Activated naive CD8-positive, alpha-beta T cell treated with anti-CD3 and anti-CD28 coated beads for 36 hours (primary cell): ENCODE results near the gene ERC1. TPM values are rescaled to one million over a fixed set of nuclear protein-coding genes. Genes with fewer than 3 reads are reported as not detected.

Source experiments
- DNase-seq: peaks from one replicate; pipeline ENCODE4 v3.0.0; 2021
- H3K27ac Mint-ChIP-seq: one replicate; pipeline ENCODE4 v1.8.0; 2022; ENCODE audit warnings: mild to moderate bottlenecking, moderate library complexity, mixed read lengths
- H3K27me3 Mint-ChIP-seq: one replicate; pipeline ENCODE4 v1.8.0; 2022; ENCODE audit warnings: mild to moderate bottlenecking, mixed read lengths
- H3K36me3 Mint-ChIP-seq: one replicate; pipeline ENCODE4 v1.8.0; 2021; ENCODE audit warnings: mild to moderate bottlenecking, mixed read lengths
- H3K4me1 Mint-ChIP-seq: one replicate; pipeline ENCODE4 v1.8.0; 2021; ENCODE audit warnings: mixed read lengths
- H3K4me3 Mint-ChIP-seq: one replicate; pipeline ENCODE4 v1.8.0; 2022; ENCODE audit warnings: mild to moderate bottlenecking, moderate library complexity, mixed read lengths
- H3K9me3 Mint-ChIP-seq: one replicate; pipeline ENCODE4 v1.8.0; 2022; ENCODE audit warnings: mixed read lengths
- total RNA-seq, 2 experiments: library from RNA; stranded (reverse); gene quantifications; one replicate each; pipeline ENCODE4 v1.2.3, GENCODE V29; 2021

ERC1 gene
- 10 to 100 TPM; 24.0 to 25.5 TPM for total RNA-seq

DNA sequence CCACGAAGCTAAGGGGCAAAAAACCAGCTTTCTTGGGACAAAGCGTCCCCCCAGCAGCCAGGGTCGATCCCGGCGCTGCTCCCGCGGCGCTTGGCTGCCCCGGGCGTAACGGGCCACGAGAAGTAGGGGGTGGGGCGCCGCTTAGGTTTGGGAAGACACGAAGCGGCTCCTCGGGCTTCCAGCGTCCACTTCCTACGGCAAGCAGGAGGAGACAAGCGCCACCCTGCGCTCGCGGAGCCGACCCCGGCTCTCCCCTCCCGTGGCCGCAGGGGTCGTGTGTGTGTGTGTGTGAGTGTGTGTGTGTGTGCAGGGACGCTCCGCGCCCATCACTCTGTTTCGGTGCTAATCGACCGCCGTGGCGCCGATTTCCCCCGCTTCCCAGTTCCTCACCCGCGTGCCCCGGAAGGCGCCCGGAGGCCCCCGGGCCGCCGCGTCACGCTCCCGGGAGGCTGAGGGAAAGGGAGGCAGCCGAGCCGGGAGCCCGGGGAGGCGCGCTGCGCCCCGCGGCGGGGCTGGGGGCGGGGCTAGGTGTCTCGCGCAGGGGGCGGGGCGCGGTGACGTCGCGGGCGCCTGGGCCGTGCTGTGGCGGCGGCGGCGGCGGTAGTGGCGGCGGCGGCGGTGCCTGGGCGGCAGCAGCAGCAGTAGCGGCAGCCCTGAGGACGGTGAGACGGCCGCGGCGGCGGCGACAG is at the start of gene ERC1:
Gene ERC1 (plus strand): TSS at position 563 of the 689 bp plus-strand sequence. CDS start 36,681 bp downstream, outside the sequence.
- H3K9me3 Mint-ChIP-seq, result no peaks in the 10 kb centered on the region
- H3K27me3 Mint-ChIP-seq, result no peaks in the 10 kb centered on the region
- H3K4me3 Mint-ChIP-seq, result peak within 1 kb of the TSS; percentile 87
- peak; percentile 90 for DNase-seq
- peaks cover 13% of the 10 kb centered on the region for H3K36me3 Mint-ChIP-seq
- H3K27ac Mint-ChIP-seq, result peak within 1 kb of the TSS; percentile 85
- H3K4me1 Mint-ChIP-seq, result peaks cover 25% of the 10 kb centered on the region

DNA sequence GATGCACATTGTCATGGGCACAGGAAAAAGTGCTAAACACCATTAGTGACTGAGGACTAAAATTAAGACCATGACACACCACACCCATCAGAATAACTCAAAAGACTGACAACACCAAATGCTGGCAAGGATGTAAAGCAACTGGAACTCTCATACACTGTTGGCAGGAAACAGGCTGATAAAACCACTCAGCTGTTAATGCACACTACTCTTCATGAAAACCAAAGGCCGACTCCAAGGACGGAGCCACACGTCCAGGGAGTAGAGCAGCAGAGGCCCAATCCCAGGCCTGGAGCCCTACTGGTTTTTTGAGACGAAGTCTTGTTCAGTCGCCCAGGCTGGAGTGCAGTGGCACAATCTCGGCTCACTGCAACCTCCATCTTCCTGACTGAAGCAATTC is 48.0 kb upstream of the ERC1 start:
- no peak for DNase-seq
- Mint-ChIP-seq H3K27me3 (no peaks in the 10 kb centered on the region), H3K4me3 (no peak overlapping the region)

DNA sequence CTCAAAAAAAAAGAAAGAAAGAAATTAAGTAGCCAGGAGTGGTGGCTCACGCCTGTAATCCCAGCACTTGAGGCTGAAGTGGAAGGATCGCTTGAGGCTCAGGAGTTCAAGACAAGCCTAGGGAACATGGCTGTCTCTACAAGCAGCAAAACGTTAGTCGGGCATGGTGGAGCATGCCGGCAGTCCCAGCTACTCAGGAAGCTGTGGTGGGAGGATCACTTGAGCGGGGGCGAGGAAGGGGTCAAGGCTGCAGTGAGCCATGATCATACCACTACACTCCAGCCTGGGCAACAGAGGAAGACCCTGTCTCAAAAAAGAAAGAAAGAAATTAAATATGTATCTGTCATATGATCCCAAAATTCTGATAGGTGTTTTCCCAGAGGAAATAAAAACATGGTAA is 46.8 kb upstream of the ERC1 start:
- Mint-ChIP-seq H3K27ac (peak overlapping the region; percentile 23), H3K4me1 (peaks cover 37% of the 10 kb centered on the region), H3K4me3 (no peak overlapping the region), H3K27me3 (no peaks in the 10 kb centered on the region), H3K36me3 (peaks cover 47% of the 10 kb centered on the region), H3K9me3 (no peaks in the 10 kb centered on the region)
- no peak for DNase-seq

More for the DNA sequence above, 48.0 kb upstream of the ERC1 start:
- H3K27ac Mint-ChIP-seq, result no peak overlapping the region
- H3K36me3 Mint-ChIP-seq, result peaks cover 45% of the 10 kb centered on the region
- H3K9me3 Mint-ChIP-seq, result no peaks in the 10 kb centered on the region
- peaks cover 35% of the 10 kb centered on the region for H3K4me1 Mint-ChIP-seq

DNA sequence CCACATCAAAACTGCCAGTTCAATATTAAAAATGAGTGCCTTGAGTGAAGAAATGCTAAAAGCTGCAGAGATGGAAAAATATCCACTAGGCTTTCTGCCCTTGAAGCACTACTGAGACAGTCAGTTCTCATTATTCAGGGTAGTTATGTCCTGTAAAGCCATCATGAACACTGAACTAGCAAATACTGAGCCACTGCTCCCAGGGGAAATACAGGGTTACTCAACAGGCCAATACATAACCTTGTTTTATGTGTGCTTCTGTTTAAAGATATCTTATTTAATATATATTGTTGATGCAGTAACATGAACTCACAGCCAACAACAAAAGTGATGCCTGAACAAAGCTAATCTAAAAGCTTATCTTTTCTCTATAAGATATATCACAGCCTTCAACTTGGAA is 44.8 kb upstream of the ERC1 start:
- no peak overlapping the region for H3K27ac Mint-ChIP-seq
- H3K27me3 Mint-ChIP-seq, result peaks cover 3% of the 10 kb centered on the region
- no peak overlapping the region for H3K4me3 Mint-ChIP-seq
- H3K4me1 Mint-ChIP-seq, result peaks cover 31% of the 10 kb centered on the region
- DNase-seq, result no peak
- H3K36me3 Mint-ChIP-seq, result peaks cover 38% of the 10 kb centered on the region
- H3K9me3 Mint-ChIP-seq, result no peaks in the 10 kb centered on the region

DNA sequence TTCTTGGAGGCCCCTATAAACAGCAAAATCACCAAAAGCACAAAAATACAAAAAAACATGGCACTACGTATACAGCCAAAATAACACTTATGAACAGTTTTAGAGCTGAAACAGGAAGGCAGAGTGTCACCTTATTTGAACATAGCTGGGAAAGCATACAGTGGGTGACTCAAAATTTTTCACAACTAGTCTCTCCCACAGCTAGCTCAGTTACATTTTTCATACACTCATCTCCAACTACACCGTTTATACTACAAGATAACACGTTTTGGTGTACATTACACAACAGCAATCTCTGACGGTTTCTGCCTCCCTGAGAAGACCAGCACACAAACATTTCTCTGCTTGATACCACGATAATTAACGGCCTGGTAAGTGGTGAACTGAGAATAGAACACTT is 44.4 kb upstream of the ERC1 start:
- peaks cover 31% of the 10 kb centered on the region for H3K4me1 Mint-ChIP-seq
- DNase-seq, result no peak

DNA sequence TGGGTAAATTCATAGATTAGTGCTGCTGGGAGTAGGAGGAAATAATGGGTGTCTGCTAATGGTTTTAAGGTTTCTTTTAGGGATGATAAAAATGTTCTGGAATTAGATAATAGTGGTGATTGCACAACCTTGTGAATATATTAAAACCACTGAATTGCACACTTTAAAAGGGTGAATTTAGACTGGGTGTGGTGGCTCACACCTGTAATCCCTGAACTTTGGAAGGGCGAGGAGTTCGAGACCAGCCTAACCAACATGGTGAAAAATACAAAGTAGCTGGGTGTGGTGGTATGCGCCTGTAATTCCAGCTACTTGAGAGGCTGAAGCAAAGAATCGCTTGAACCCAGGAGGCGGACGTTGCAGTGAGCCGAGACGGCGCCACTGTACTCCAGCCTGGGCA is 42.8 kb upstream of the ERC1 start:
- peak overlapping the region; percentile 6 for H3K27ac Mint-ChIP-seq
- no peak for DNase-seq
- H3K36me3 Mint-ChIP-seq, result peaks cover 36% of the 10 kb centered on the region
- H3K9me3 Mint-ChIP-seq, result no peaks in the 10 kb centered on the region
- peaks cover 3% of the 10 kb centered on the region for H3K27me3 Mint-ChIP-seq
- peaks cover 30% of the 10 kb centered on the region for H3K4me1 Mint-ChIP-seq
- peak overlapping the region; percentile 96 for H3K4me3 Mint-ChIP-seq

More for the DNA sequence above, 44.4 kb upstream of the ERC1 start:
- Mint-ChIP-seq H3K4me3 (no peak overlapping the region), H3K27ac (no peak overlapping the region), H3K9me3 (no peaks in the 10 kb centered on the region), H3K36me3 (peaks cover 38% of the 10 kb centered on the region), H3K27me3 (peaks cover 3% of the 10 kb centered on the region)

DNA sequence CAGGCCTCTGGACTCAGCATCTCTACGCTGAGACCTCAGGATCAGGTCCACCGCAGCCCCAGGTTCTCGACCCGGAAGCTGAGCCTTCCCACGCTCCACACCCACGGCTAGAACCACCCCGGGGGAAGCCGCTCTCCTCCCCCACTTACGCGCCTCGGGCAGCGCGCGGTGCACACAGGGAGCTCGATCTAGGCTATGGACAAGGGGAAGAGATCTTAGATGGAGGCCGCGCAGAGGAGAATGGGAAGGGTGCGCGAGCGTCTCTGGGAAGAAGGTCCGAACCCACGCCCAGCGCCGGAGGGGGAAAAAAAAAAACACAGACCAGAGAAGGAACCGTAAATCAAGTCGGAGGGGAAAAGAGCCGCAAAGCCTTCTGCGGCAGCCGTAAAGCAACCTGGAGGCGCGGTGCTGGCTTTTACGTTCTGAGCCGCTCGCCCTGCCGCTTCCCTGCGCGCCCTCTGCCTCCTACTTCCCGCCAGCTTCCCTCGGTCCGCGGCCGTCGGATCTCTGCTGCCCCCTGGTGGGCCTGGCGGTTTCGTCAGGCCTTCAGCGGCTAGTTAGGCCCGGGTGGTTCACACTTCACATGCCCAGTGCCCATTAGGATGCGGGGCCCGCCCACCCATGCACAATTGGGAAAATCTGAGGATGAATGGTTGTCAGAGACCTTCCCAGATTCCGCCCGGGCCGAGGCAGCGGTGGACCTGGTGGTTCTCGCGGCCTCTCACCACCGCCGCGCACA is 41.4 kb upstream of the ERC1 start, which contains the start of gene RAD52:
Gene RAD52 (minus strand): TSS at position 242 of the 739 bp plus-strand sequence. CDS start 16,636 bp downstream, outside the sequence.
- Mint-ChIP-seq H3K9me3 (no peaks in the 10 kb centered on the region), H3K4me3 (peak within 1 kb of the TSS; percentile 96), H3K27ac (peak within 1 kb of the TSS; percentile 96), H3K27me3 (peaks cover 3% of the 10 kb centered on the region), H3K4me1 (peaks cover 18% of the 10 kb centered on the region), H3K36me3 (peaks cover 25% of the 10 kb centered on the region)
- peak; percentile 96 for DNase-seq

DNA sequence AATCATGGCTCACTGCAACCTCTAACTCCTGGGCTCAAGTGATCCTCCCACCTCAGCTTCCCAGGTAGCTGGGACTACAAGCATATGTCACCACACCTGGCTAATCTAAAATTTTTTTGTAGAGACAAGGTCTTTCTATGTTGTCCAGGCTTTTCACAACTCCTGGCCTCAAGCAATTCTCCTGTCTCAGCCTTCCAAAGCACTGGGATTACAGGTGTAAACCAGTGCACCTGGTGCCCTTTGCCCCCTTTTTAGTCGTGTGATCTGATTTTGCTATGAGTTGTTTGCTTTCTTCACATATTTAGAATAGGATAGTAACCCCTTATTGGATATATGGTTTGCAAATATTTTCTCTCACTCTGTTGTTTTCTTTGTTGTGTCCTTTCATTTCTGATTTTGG is 39.8 kb upstream of the ERC1 start:
- no peaks in the 10 kb centered on the region for H3K9me3 Mint-ChIP-seq
- no peak overlapping the region for H3K4me3 Mint-ChIP-seq
- peak overlapping the region; percentile 39 for H3K27ac Mint-ChIP-seq

DNA sequence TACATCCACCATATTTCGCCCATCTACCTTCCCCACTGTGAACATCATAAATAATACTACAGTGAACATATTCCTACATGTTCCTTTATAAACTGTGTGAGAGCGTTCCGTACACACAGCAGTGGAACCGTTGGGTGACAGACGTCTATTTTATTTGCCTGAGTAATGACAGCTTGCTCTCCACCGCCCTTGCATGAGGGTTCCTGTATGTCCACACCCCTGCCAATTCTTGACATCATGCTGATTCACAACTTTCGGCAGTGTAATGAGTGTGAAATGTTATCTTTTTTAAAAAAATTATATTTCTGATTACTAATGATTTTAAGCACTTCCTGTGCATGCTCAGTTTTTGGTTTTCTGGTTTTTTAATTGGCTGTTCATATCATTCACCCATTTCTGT is 37.2 kb upstream of the ERC1 start:
- Mint-ChIP-seq H3K9me3 (no peaks in the 10 kb centered on the region), H3K4me1 (no peaks in the 10 kb centered on the region), H3K4me3 (no peak overlapping the region), H3K27ac (no peak overlapping the region), H3K27me3 (peaks cover 3% of the 10 kb centered on the region), H3K36me3 (peaks cover 8% of the 10 kb centered on the region)
- no peak for DNase-seq

More for the DNA sequence above, 39.8 kb upstream of the ERC1 start:
- DNase-seq, result no peak
- H3K36me3 Mint-ChIP-seq, result peaks cover 25% of the 10 kb centered on the region
- peaks cover 10% of the 10 kb centered on the region for H3K4me1 Mint-ChIP-seq
- H3K27me3 Mint-ChIP-seq, result peaks cover 3% of the 10 kb centered on the region

DNA sequence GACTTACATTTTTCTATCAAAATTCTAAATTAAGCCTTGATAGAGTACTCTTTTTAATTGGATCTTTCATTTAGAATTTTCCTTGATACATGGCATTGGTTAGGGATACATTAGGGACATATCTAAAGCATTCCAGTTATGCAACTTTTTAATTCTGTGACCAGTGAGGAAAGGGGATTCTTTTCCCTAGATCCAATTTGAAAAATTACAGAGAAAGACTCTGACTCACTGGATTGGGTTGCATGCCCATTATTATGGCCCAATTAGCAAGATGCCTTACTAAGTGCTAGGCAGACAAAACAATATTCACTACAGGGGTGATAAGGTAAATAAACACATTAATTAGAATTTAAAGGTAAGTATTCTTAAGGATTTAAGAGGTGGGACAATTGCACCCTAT is 36.3 kb upstream of the ERC1 start:
- no peaks in the 10 kb centered on the region for H3K36me3 Mint-ChIP-seq
- no peaks in the 10 kb centered on the region for H3K27me3 Mint-ChIP-seq
- H3K4me3 Mint-ChIP-seq, result no peak overlapping the region
- no peaks in the 10 kb centered on the region for H3K4me1 Mint-ChIP-seq
- H3K27ac Mint-ChIP-seq, result no peak overlapping the region
- H3K9me3 Mint-ChIP-seq, result no peaks in the 10 kb centered on the region
- DNase-seq, result no peak

DNA sequence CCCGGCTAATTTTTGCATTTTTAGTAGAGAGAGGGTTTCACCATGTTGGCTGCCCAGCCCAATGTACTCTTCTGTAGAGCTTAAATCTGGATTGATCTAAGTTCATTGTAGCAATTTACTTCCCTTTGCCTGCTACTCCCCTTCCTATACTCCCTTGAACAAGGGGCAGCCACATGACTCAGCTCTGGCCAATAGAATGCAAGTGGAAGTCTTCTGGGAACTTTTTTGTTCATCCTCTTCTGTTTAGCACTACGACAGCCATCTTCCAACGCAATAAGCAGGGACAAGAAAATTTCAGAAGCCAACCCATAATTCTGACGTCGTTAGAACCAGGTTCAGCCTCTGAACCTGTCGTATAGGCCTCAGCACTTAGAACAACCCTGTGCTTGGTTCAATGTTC is 35.1 kb upstream of the ERC1 start:
- Mint-ChIP-seq H3K4me1 (no peaks in the 10 kb centered on the region), H3K4me3 (no peak overlapping the region), H3K9me3 (no peaks in the 10 kb centered on the region), H3K36me3 (no peaks in the 10 kb centered on the region), H3K27ac (no peak overlapping the region), H3K27me3 (no peaks in the 10 kb centered on the region)
- no peak for DNase-seq

DNA sequence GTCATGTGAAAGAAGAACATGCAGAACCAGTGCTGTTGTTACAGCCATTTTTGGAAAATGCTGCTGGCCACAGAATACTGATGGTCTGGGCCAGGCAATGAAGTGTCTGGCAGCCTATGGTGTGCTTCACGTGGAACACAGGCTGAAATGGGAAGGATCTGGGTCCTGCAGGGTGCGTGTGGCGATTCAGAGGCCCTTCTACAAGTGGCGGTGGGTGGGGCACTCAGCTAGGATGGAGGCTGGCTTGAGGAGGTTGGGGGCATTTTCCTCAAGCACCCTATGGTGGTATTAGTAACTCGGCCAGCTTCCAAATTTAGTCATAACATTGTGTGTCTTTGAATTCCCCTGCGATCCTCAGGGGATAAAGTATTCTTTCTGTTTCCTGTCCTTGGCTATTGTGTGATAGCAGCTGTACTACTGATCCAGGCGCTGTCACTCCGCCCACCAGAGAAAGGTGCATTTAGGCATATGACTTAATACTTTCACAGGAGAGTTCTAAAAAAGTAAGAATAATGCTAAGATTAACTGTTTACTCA is 32.4 kb upstream of the ERC1 start:
- no peaks in the 10 kb centered on the region for H3K4me1 Mint-ChIP-seq
- no peak overlapping the region for H3K4me3 Mint-ChIP-seq
- H3K27me3 Mint-ChIP-seq, result no peaks in the 10 kb centered on the region
- H3K36me3 Mint-ChIP-seq, result no peaks in the 10 kb centered on the region
- no peak for DNase-seq
- H3K9me3 Mint-ChIP-seq, result no peaks in the 10 kb centered on the region
- H3K27ac Mint-ChIP-seq, result no peak overlapping the region

DNA sequence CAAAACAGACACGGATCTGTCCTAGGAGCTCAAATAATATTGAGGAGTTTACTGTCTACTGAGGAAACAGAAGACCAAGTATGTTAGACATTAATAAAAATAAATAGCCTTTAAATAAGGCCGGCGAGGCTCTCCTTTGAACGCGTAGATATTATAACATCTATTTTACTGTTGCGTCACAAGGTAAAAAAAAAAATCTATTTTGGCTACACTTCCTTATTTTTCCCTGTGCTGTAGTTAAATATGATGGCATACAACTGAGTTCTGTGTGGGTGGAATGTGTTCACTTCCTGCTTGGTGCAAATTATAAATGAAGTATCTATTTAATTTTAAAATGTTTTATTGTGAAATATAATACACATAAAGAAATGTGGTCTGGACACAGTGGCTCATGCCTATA is 24.3 kb upstream of the ERC1 start:
- DNase-seq, result no peak
- Mint-ChIP-seq H3K9me3 (no peaks in the 10 kb centered on the region), H3K36me3 (no peaks in the 10 kb centered on the region), H3K27ac (no peak overlapping the region), H3K4me3 (no peak overlapping the region), H3K27me3 (no peaks in the 10 kb centered on the region), H3K4me1 (no peaks in the 10 kb centered on the region)

DNA sequence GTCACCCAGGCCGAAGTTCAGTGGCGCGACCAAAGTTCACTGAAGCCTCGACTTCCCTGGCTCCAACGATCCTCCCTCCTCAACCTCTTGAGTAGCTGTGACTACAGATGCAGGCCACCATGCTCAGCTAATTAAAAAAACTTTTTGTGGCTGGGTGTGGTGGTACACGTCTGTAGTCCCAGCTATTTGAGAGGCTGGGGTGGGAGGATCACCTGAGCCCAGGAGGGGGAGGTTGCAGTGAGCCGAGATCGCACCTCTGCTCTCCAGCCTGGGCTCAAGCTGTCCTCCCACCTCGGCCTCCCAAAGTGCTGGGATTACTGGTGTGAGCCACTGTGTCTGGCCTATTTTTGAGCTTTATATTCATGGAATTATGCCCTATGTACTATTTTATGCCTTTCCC is 23.4 kb upstream of the ERC1 start:
- Mint-ChIP-seq H3K4me1 (no peaks in the 10 kb centered on the region), H3K36me3 (no peaks in the 10 kb centered on the region), H3K9me3 (no peaks in the 10 kb centered on the region), H3K4me3 (no peak overlapping the region), H3K27ac (no peak overlapping the region), H3K27me3 (no peaks in the 10 kb centered on the region)
- DNase-seq, result no peak

DNA sequence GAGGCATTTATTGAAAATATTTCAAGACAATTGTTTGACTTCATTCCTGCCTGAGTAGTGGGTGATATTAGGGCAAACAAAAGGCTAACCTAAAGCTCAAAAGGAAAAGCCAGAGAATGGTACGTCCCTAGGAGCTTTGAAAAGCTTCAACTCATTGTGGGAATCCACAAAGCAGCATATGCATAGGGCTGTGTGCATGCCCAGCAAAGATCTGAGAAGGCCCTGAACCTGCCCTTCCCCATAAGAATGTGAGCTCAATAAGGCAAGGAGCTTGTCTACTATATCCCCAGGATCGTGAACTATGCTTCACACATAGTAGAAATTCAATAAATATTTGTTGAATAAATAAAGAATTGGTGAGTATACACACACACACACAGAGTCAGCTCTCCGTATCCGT is 22.5 kb upstream of the ERC1 start:
- Mint-ChIP-seq H3K27me3 (no peaks in the 10 kb centered on the region), H3K36me3 (no peaks in the 10 kb centered on the region), H3K4me1 (no peaks in the 10 kb centered on the region), H3K4me3 (no peak overlapping the region), H3K27ac (no peak overlapping the region), H3K9me3 (no peaks in the 10 kb centered on the region)
- no peak for DNase-seq
